ENCODE results near the gene P3H3.

- no peak for TF ChIP-seq CTCF (conservative IDR thresholded peaks at IDR 0.05 in 1 of 2, IDR thresholded peaks at IDR 0.05 in 1 of 2; ENCODE audit: extremely low read depth in 1 of 2, insufficient read depth in 1 of 2, low read depth in 1 of 2, low read length in 2 of 2)
- no peak for TF ChIP-seq EZH2 (IDR thresholded peaks at IDR 0.05; ENCODE audit: borderline replicate concordance, low read length)
Measured at GRCh38 chr12:6871052-6871957, 43.1 kb downstream of the P3H3 start.
